Right hindlimb (tissue), 1 donor: ENCODE measurements around the gene CEP83.
A peak's percentile ranks its signal among the peaks of the same experiment; 100 is the strongest.
"Not testable (repeated sequence)": the region's sequence is repeated elsewhere in the genome, so short reads cannot be mapped to it uniquely, and the experiment has no call there.

Source experiments
- DNase-seq: peaks from one replicate; pipeline ENCODE4 v3.0.0-alpha.2; 2018

Gene CEP83

GRCh38 chr12:94459728-94460615, at the start of gene CEP83:
TSS of gene CEP83 (minus strand) at chr12:94459867. CDS start at chr12:94412490, 47,377 bp downstream.
- DNase-seq, result peak; percentile 98

- DNase-seq, result no peak
Measured at GRCh38 chr12:94509317-94509716, 49.6 kb upstream of the CEP83 start.

- no peak for DNase-seq
Measured at GRCh38 chr12:94507455-94507854, 47.8 kb upstream of the CEP83 start.

- DNase-seq, result no peak
Measured at GRCh38 chr12:94504386-94504785, 44.7 kb upstream of the CEP83 start.

GRCh38 chr12:94503619-94504018, 44.0 kb upstream of the CEP83 start:
- DNase-seq, result no peak

GRCh38 chr12:94500831-94501567, 41.3 kb upstream of the CEP83 start:
- no peak for DNase-seq

GRCh38 chr12:94498698-94499097, 39.0 kb upstream of the CEP83 start:
- no peak for DNase-seq

- DNase-seq, result no peak
Measured at GRCh38 chr12:94498073-94498472, 38.4 kb upstream of the CEP83 start.

- DNase-seq, result peak; percentile 25
Measured at GRCh38 chr12:94495445-94496115, 35.9 kb upstream of the CEP83 start.

GRCh38 chr12:94491489-94491888, 31.8 kb upstream of the CEP83 start:
- no peak for DNase-seq

- DNase-seq, result no peak
Measured at GRCh38 chr12:94488463-94488862, 28.8 kb upstream of the CEP83 start.

- DNase-seq, result no peak
Measured at GRCh38 chr12:94481734-94482133, 22.1 kb upstream of the CEP83 start.

- no peak for DNase-seq
Measured at GRCh38 chr12:94469522-94469921, 9.9 kb upstream of the CEP83 start.

GRCh38 chr12:94460616-94460959, 921 bp upstream of the CEP83 start:
- no peak for DNase-seq

GRCh38 chr12:94458877-94459727, 565 bp downstream of the CEP83 start:
- no peak for DNase-seq

- DNase-seq, result no peak
Measured at GRCh38 chr12:94457311-94457710, 2.4 kb downstream of the CEP83 start.

- DNase-seq, result not testable (repeated sequence)
Measured at GRCh38 chr12:94454318-94454717, 5.3 kb downstream of the CEP83 start.

GRCh38 chr12:94445662-94446061, 14.0 kb downstream of the CEP83 start:
- no peak for DNase-seq

GRCh38 chr12:94437303-94437702, 22.4 kb downstream of the CEP83 start:
- DNase-seq, result no peak

GRCh38 chr12:94435511-94435927, 24.1 kb downstream of the CEP83 start:
- DNase-seq, result peak; percentile 30

- no peak for DNase-seq
Measured at GRCh38 chr12:94434171-94434570, 25.5 kb downstream of the CEP83 start.

GRCh38 chr12:94433744-94434143, 25.9 kb downstream of the CEP83 start:
- no peak for DNase-seq

- no peak for DNase-seq
Measured at GRCh38 chr12:94430304-94430703, 29.4 kb downstream of the CEP83 start.
